Lower lobe of right lung (tissue), 2 donors: ENCODE data around the gene SH3PXD2A. TPM values are rescaled to one million over a fixed set of nuclear protein-coding genes. Genes with fewer than 3 reads are reported as not detected.

Source experiments
- ATAC-seq, 2 donors: fragments of 200-7000 bp; cut with Tn5 transposase; one replicate each; pipeline ENCODE4 v1.9.1; 2020 to 2022; ENCODE audit warnings: mild to moderate bottlenecking in 2 of 2, moderate library complexity in 2 of 2
- DNase-seq: peaks from one replicate; pipeline ENCODE4 v3.0.0-alpha.2; 2020
- H3K27ac ChIP-seq: fragments of 200-600 bp; one replicate; pipeline ENCODE4 v1.8.0; 2022
- H3K27me3 ChIP-seq: fragments of 200-600 bp; one replicate; pipeline ENCODE4 v1.8.0; 2022; ENCODE audit warnings: low read depth
- H3K36me3 ChIP-seq: fragments of 200-600 bp; one replicate; pipeline ENCODE4 v1.8.0; 2022; ENCODE audit warnings: mild to moderate bottlenecking
- H3K4me1 ChIP-seq: fragments of 200-600 bp; one replicate; pipeline ENCODE4 v1.8.0; 2022
- H3K4me3 ChIP-seq: fragments of 200-600 bp; one replicate; pipeline ENCODE4 v1.8.0; 2022; ENCODE audit warnings: mild to moderate bottlenecking
- H3K9me3 ChIP-seq: fragments of 200-600 bp; one replicate; pipeline ENCODE4 v1.8.0; 2022
- CTCF ChIP-seq: fragments of 200-600 bp; IDR thresholded peaks from one replicate; pipeline ENCODE4 v1.8.0; 2022; ENCODE audit warnings: antibody characterized with exemption, mild to moderate bottlenecking
- intact Hi-C: fragments of 100-400 bp; cut with DNase I; formaldehyde crosslinking; loops from one replicate; pipeline ENCODE4 v1.11.0; 2022
- total RNA-seq: library from RNA; stranded (reverse); fragmentation: NEBNext Ultra II Directional; extraction: Animal tissue kit (Norgen Biotek cat#: 25700); gene quantifications from one replicate; pipeline ENCODE4 v1.2.1, GENCODE V29; 2021
- donor health status: DM: no; HTN: yes; CAD: no; lungs with severe emphysema.

The SH3PXD2A gene
- total RNA-seq, 1 donor from 2014 or later: 34.8 TPM

DNA sequence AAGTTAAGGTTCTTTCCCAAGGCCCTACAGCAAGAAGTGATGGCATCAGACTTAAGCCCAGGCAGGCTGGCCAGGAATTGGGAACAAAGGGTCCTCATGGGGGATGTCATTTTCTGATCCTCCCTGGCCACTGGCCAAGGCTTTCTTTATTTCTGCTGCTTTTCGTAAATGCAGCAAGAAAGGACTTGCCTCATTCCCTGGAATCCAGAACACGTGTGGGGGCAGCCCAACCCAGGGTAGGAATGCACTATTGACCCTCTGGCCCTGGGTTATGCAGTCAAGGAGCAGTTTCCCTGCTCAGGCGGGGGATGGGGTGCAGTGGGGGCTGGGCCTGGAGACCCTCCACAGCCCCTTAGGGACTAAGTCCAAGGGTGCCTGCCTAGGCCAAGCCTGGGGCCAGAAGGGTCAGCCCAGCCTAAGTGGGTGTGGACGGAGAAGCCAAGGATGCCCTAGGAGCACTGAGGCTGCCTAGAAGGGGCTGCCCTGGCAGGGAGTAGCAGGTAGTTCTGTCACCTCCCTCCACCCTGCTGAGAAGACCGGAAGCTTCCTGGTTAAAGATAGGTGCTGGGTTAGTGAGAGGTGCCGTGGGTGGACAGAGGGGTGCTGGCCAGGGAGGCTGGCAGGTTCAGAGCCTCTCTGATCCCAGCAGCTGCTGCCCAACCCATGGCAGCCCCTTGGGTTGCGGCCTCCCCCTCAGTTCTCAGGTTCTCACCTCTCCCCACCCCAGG lies 179.2 kb downstream of the SH3PXD2A start:
- Histone ChIP-seq H3K4me3 (no peak overlapping the region), H3K27ac (peak overlapping the region; percentile 67), H3K27me3 (no peaks in the 10 kb centered on the region), H3K4me1 (peaks cover 39% of the 10 kb centered on the region), H3K36me3 (no peaks in the 10 kb centered on the region), H3K9me3 (no peaks in the 10 kb centered on the region)
- DNase-seq (no peak), ATAC-seq (peak; percentile 31 to 34)
- intact Hi-C loops: no loop called here
- TF ChIP-seq CTCF: no peak

DNA sequence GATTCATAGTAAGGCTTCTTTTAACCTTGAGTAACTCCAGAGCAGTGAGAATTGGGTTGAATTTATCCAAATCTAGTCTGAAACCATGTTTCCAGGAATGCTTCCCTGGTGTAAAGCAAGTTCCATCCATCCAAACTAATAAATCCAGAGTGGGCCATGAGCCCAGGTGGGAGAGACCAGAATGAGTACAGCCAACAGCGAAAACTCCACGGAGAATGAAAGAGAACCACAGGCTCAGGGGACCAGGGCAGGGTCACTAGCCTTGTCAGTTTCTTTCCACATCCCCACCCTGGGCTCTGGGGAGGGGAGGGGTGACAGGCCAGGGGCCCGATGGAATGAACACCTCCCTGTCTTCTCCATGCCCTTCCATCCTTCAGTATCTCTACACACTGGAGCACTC lies 181.8 kb downstream of the SH3PXD2A start:
- ATAC-seq: no peak
- H3K4me3 ChIP-seq: no peak overlapping the region
- no peak for TF ChIP-seq CTCF
- H3K27me3 ChIP-seq: no peaks in the 10 kb centered on the region
- intact Hi-C loops: no loop called here
- no peak for DNase-seq
- no peaks in the 10 kb centered on the region for H3K9me3 ChIP-seq
- no peak overlapping the region for H3K27ac ChIP-seq
- no peaks in the 10 kb centered on the region for H3K36me3 ChIP-seq
- H3K4me1 ChIP-seq: peaks cover 51% of the 10 kb centered on the region

DNA sequence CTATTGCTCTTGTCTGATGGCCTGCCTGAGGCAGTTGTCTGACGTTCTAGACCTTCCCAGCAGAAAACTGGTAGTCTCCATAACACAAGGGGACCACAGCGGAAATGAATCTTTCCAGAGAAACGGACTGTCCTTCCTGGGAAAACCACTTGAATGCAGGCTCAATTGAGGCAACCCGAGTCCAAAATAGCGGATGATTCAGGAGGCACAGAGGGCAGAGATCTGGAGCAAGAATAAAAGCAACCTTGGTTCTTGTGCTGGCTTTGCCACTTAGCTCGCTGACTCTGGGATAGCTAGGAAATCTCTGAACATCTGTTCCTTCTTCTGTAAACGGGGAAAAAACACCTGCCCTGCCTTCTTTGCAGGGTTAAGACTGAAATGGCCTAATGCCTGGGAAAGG lies 183.0 kb downstream of the SH3PXD2A start:
- intact Hi-C loops: no loop called here
- Histone ChIP-seq H3K9me3 (no peaks in the 10 kb centered on the region), H3K4me3 (no peak overlapping the region), H3K27me3 (no peaks in the 10 kb centered on the region), H3K27ac (no peak overlapping the region), H3K36me3 (no peaks in the 10 kb centered on the region), H3K4me1 (peaks cover 54% of the 10 kb centered on the region)
- no peak for TF ChIP-seq CTCF
- ATAC-seq (no peak), DNase-seq (no peak)

GRCh38 chr10:103671126-103671895 lies 184.1 kb downstream of the SH3PXD2A start:
- Histone ChIP-seq H3K4me3 (no peak overlapping the region), H3K36me3 (no peaks in the 10 kb centered on the region), H3K27me3 (no peaks in the 10 kb centered on the region), H3K9me3 (no peaks in the 10 kb centered on the region), H3K27ac (no peak overlapping the region), H3K4me1 (peaks cover 50% of the 10 kb centered on the region)
- no peak for TF ChIP-seq CTCF
- no peak for DNase-seq
- intact Hi-C loops: no loop called here
- ATAC-seq: peak in 1 of 2 donors; percentile 24

DNA sequence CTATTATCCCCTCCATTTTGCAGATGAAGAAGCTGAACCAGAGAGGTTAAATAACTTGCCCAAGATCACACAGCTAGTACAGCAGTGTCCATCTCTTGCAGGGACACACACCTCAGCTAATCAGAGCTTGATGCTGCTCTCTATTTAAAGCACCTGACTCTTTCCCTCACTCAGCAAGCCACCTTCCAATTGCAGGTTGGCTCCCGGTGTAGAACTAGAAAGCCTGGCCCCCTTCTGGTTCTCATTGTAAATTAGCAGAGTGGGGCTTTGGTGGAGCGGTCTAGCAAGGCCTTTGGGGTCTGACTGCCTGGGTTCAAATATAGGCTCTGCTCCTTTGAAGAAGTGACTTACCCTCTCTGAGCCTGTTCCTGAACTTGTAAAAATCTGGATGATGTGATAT lies 185.4 kb downstream of the SH3PXD2A start:
- no peak for DNase-seq

More for the DNA sequence above, 185.4 kb downstream of the SH3PXD2A start:
- H3K27me3 ChIP-seq: no peaks in the 10 kb centered on the region
- peaks cover 44% of the 10 kb centered on the region for H3K4me1 ChIP-seq
- intact Hi-C loops: no loop called here
- H3K4me3 ChIP-seq: no peak overlapping the region
- H3K36me3 ChIP-seq: no peaks in the 10 kb centered on the region
- H3K27ac ChIP-seq: no peak overlapping the region
- no peak for TF ChIP-seq CTCF
- no peaks in the 10 kb centered on the region for H3K9me3 ChIP-seq
- no peak for ATAC-seq
